ENCODE data around the gene DNAH2.

DNAH2 gene

DNA sequence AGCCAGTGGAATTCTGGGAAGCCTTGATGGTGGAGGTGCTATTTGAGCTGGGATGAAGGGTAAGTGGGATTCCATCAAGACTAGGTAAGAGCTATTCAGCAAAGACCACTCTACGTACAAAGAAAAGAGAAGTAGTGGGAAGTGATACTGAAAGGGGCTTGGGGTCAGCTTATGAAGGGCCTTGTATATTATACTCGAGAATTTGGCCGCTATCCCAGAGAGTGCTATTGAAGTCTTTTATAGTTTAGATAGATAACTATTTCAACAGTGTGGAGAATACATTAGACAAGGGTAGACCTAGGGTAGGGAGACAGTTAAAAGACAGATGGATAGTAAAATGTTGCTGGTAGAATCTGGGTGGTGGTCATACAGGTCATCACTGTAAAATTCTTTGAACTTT lies 10.3 kb downstream of the DNAH2 start:
- DNase-seq: no peak

DNA sequence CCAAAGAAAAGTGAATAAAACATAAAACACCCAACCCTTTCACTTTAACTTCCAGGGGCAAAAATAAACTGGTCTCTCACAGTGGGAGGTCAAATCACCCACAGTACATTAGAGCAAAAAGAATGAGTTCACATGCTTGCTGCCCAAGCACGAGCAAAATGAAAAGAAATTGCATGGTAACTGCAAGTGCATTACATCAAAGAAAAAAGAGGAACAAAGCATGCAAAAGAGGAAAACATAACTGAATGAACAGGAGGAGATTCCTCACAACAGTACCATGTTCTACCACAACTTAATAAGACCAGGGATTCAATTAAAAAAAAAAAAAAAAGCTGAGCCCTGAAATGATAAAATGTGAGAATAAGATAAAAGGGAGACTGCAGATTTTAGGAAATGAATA lies 12.3 kb downstream of the DNAH2 start:
- no peak for DNase-seq

DNA sequence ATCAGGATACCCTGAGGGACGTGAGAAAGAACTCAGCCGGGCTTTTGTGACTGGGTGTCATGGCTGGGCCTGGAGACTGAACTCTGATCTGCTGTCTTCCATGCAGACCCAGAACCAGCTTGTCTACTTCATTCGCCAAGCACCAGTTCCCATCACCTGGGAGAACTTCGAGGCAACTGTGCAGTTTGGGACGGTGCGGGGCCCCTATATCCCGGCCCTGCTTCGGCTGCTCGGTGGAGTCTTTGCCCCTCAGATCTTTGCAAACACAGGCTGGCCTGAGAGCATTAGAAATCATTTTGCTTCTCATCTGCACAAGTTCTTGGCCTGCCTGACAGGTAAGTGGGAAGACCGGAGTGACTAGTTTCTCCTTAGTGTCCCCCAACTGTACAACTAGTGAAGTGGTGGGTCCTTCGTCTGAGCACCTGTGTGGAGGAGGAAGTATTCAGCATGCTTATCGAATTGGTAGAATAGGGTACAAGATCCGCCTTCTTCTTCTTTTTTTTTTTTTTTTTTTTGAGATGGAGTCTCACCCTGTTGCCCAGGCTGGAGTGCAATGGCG lies 15.5 kb downstream of the DNAH2 start:
- DNase-seq: no peak

DNA sequence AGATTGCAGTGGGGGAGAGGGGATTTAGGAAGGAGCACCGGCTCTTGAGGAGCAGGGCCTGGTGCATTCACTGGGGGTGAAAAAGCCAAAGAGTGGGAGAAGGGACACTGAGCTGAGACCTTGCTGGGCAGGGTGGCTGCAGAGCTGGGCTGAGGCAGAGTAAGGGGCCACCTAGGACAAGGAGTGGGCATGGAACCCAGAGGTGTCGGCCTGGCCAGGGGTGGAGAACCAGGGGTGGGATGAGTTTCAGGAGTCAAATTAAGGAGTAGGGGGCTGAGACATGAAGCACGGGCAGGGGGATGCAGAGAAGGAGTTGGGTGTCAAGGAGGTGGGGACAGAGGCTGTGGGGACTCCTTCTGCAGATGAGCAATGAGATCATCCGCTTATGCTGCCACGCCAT lies 20.1 kb downstream of the DNAH2 start:
- no peak for DNase-seq

DNA sequence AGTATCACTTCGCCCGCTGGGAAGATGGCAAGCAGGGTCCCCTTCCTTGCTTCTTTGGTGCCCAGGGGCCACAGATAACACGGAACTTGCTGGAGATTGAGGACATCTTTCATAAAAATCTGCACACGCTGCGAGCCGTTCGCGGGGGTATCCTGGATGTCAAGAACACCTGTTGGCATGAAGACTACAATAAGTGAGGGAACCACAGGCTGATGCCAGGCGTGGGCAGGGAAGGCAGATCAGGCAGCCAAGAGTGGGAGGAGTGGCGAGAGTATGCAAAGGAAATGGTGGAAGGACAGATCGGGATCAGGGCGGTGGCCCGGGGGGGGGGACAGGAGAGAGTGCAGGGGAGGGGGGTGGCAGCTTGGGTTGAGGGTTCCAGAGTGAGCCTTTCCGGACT lies 22.2 kb downstream of the DNAH2 start:
- no peak for DNase-seq

DNA sequence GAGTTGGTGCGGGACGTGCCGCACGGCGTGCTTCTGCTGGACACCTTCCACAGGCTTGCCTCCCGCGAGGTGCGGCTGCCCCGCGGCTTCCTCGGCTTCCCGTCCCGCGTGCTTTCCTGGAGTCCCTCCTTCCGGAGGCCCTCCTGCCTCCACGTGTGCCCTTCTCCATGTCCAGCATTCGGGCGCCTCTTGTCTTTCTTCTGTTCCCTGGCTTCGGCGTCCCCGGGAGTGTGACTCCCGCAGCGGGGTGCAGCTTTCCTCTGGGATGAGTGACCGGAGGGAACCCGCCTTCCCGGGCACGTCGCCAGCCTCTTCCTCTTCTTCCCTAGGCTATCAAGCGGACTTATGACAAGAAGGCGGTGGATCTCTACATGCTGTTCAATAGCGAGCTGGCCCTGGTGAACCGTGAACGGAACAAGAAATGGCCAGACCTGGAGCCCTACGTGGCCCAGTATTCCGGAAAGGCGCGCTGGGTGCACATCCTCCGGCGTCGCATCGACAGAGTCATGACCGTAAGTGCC lies 23.0 kb downstream of the DNAH2 start:
- DNase-seq: no peak

DNA sequence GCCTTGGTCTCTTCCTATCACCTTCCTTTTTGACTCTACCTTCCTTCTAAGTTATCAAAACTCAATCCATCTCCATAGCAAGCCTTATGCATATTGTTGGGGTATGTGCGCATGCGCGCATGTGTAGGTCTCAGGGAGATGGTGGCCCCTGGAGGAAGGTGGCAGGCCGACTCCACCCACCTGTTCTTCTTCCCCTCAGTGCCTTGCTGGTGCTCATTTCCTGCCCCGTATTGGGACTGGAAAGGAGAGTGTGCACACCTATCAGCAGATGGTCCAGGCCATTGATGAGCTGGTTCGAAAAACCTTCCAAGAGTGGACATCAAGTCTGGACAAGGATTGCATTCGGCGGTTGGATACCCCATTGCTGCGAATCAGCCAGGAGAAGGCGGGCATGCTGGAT lies 25.2 kb downstream of the DNAH2 start:
- DNase-seq: no peak

DNA sequence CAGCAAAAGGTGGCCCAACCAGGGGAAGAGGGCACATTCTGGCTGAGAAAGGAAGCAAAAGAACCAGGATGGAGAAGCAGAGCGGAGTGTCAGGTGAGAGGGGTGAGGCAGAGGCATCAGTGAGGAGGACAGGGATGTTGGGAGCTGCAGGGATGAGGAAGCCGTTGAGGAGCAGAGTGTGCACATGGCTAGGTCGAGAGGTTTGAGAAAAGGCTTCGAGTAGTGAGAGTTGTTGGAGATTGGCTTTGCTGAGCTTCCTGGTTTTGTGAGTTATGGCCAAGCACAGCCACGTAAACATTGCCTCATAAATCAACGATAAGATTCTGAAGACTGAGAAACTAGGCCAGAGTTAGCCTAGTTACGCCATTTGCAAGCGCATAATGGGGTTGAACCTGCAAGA lies 26.9 kb downstream of the DNAH2 start:
- no peak for DNase-seq

DNA sequence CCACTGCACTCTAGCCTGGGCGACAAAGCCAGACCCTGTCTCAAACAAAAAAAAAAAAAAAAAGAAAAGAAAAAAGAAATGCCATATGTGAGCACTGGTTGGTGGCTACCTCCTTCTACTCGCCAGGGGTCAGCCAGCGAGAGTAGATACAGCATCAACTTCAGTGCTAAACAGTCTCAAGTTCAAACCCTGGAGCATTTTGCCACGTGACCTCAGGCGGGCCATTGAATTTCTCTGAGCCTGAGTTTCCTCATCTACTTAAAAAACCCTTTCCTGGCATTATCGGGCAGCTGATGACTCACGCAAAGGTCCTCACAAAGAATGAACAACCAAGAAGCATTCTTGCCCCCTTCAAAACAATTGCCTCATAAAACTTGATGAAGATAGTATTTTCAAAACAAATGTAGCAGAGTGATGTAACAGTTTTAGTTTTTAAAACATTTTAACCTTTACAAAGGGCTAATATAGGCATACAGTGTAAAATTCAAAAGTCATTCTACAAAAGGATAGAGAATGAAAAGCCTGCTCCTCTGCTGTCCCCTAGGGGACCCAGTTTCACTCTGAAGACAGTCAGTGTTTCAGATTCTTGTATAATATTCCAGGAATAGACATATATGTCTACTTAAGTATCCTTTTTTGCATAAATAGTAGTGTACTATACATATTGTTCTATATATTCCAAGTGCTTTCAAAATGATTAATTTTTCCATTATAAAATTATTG lies 28.4 kb downstream of the DNAH2 start:
- no peak for DNase-seq

DNA sequence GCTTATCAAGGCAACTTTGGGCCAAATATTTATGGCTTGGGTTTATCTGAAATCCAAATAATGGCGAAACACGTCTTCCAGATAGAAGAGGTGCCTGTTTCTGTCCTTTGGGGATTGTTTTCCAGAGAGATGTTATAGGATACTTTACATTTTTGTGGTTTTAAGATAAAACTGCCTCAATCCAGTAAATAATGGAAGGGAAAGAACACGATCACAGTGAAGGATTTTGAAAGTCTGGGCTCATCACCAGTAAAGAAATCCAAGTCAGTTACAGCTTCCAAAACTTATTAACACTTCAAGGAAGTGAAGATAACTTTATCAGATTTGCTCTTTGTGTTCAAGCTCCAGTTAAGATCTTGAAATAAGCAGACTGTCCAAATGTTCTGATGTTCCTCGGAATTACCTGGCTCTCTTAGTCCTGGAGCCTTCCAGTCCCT lies 30.1 kb downstream of the DNAH2 start:
- DNase-seq: no peak

DNA sequence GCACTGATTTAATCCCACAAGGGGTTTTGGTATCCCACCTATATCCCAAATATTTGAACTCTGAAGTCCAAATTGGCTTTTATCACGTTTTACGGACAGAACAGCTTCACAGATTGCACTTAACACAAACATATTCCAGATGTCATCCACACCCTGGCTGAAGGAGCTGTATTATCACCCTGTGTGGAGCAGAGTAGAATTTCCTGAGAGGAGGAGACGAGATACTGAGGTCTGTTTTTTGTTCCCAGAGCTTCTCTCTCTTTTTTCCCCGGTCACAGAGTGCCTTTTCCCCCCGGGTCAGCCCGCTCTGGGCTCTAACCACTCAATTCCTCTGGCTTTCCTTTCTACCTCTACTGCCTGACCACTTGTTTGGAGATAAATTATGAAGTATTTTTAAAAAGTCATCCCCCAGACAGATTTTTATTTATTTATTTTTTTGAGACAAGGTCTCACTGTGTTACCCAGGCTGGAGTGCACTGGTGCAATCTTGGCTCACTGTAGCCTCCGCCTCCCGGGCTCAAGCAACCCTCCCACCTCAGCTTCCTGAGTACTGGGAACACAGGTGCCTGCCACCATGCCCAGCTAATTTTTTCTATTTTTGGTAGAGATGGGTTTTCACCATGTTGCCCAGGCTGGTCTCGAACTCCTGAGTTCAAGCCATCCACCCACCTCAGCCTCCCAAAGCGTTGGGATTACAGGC lies 30.7 kb downstream of the DNAH2 start:
- DNase-seq: no peak

DNA sequence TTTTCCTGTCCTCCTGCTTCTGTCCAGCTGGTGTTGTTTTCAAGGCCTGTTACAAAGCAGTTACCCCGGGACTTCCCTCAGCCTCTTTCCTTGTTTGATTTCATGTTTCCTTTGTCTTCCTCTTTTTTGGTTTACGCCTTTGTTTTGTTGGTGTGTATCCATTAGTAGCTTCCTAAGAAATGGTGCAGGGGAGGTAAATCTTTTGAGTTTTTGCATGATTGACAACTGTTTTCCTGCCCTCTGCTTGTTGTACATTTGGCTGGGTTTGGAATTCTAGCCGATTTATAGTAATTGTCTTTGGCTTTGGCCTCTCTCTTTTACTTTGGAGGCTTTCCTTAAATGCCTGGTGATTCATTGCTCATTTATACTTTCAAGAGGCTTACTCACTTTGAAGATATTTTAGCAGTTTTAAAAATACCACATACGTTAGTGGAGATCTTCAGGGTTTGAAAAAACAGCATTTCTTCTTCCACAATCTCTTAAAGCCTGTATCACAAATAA lies 32.8 kb downstream of the DNAH2 start:
- no peak for DNase-seq

DNA sequence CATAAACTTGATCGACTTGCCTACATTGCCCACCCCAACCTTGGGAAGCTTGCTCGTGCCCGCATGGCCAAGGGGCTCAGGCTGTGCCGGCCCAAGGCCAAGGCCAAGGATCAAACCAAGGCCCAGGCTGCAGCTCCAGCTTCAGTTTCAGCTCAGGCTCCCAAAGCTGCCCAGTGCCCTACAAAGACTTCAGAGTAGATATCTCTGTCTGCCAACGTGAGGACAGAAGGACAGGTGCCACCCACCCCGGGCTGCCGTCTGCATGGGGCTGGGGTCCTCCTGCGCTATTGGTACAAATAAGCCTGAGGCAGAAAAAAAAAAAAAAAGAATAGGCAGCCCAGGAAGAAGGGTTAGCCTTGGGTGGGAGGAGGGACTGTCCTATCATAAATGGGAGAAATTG lies 37.1 kb downstream of the DNAH2 start:
- DNase-seq: no peak

DNA sequence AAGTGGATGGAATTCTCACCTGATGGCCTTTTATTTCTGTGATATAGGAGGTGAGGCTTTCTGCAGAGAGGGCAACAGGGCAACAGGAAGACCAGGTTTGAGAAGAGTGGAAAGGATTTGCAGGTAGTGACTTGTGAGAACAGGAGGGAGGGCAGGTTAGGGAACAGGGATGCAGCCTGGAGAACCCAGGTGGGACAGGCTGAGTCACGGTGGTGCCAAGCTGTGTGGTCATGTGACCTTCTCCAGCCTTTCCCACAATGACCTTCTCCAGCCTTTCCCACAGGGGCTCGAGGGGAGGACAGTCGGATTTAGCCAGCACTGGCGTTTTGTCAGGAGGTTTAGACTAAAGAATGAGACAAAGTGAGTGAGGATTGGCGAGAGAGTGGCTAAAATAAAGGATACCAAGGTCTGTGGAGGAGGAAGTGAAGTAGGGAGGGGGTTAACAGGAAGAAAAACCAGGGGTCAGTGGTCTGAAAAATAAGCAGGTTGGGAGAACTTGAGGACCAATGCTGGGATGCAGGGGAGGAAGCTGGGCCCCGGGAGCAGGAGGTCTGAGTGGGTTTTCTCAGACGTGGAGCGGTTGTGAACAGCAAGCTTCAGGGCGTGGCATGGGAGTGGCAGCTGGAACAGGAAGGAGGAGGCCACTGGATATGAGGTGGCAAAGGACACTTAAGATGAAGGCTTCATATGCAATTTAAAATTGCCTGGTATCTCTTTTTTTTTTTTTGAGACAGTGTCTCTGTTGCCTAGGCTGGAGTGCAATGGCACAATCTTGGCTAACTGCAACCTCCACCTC lies 37.7 kb downstream of the DNAH2 start:
- DNase-seq: no peak

DNA sequence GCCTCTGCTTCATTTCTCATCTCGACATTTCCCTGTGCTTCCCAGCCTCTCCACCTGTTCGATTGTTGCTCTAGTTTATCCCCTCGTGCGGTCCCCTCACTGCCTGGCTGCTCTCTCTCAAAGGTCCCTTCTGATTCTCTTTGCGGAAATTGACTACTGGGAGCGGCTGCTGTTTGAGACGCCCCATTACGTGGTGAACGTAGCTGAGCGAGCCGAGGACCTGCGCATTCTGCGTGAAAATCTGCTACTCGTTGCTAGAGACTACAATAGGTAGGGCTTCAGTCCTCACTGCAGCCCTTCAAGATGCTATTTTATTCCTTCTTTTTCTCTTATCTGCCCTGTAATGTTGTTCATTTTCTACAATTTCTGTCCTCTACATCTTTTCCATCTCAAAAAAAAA lies 39.4 kb downstream of the DNAH2 start:
- DNase-seq: no peak

DNA sequence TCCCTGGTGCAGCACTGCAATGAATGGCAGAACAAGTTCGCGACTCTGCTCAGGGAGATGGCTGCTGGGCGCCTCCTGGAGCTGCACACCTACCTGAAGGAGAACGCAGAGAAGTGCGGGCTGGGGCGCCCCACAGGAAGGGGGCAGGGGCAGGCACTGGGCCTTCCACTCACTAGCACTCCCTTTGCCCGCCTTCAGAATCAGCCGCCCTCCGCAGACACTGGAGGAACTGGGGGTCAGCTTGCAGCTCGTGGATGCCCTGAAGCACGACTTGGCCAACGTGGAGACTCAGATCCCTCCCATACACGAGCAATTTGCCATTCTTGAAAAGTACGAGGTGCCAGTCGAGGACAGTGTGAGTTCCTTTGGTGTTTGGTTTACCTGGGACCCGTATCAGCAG lies 46.4 kb downstream of the DNAH2 start:
- no peak for DNase-seq

DNA sequence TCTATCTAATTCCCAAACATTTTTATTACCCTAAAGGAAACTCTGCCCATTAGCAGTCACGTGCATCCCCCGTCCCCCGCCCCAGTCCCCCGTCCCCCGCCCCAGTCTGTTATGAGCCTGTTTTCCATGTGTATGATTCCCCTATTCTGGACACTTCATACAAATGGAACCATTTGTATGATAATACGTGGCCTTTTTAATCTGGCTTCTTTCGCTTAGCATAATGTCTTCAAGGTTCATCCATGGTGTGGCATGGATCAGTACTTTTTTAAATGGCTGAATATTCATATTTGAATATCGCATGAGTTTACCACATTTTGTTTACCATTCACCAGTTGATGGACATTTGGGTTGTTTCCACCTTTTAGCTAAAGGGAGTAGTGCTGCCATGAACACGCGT lies 49.5 kb downstream of the DNAH2 start:
- no peak for DNase-seq

DNA sequence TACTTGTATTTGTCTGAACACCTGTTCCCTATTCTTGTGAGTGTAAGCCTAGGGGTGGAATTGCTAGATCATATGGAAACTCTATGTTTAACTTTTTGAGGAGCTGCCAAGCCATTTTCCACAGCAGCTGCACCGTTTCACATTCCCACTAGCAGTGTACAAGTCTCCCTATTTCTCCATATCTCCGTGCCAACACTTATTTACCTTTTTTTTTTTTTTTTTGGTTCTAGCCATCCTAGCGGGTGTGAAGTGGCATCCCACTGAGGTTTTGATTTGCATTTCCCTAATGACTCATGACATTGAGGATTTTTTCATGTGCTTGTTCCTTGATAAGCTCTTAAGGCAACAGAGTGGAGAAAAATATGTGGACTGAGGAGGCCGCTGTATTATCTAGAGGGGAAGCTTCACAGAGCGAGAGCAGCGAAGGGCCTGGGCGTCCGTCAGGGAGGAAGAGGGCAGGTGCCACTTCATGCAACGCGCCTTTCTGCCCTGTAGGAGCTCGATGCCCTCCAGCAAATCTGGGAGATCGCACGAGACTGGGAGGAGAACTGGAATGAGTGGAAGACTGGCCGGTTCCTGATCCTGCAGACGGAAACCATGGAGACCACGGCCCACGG lies 50.0 kb downstream of the DNAH2 start:
- no peak for DNase-seq

DNA sequence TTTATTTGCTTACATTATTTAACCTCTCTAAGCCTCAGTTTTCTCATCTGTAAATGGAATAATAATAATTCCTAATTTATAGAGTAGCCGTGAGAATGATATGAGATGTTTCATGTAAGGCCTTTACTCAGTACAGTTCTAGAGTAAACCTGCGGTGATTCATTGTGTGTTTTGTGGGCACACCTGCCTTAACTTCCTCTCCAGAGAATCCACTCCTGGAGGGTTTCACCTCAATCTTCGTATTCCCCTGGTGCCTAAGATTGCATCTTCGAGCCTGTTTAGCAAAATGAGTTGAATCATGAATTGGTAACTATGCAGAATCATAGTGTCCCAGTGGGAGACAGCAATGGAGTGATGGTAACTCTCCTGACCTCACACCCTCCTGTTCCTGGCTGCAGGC lies 52.3 kb downstream of the DNAH2 start:
- DNase-seq: no peak

DNA sequence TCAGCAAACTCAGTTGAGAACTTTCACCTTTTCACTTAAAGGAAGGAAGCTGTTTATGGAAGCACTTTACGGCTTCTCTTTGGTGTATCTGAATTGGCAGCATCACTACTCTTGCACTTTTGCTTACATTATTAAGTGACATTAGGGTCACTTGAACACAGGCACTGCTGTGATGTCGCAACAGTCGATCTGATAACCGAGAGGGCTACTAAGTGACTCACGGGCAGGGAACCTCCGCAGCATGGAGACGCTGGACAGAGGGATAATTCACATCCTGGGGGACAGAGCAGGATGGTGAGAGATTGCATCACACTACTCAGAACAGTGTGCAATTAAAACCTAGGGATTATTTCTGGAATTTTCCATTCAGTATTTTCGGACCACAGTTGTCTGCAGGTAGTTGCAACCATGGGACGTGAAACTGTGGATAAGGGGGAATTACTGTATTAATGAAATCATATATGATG lies 56.5 kb downstream of the DNAH2 start:
- DNase-seq: no peak

DNA sequence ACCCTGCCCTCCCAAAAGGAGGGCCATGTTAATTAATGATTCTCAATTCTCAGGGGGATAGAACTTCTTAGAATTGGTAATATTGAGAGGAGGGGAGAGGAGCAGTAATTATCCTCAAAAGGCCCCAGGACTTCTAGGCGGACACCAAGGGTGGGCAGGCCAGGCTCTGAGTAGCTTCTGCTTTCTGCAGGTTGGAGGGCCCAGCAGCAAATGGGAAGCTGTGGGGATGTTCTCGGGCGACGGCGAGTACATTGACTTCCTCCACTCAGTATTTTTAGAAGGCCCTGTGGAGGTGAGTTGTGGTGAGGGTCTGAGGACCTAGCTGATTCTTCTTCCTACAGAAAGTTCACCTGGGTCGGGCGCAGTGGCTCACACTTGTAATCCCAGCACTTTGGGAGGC lies 57.5 kb downstream of the DNAH2 start:
- DNase-seq: no peak

DNA sequence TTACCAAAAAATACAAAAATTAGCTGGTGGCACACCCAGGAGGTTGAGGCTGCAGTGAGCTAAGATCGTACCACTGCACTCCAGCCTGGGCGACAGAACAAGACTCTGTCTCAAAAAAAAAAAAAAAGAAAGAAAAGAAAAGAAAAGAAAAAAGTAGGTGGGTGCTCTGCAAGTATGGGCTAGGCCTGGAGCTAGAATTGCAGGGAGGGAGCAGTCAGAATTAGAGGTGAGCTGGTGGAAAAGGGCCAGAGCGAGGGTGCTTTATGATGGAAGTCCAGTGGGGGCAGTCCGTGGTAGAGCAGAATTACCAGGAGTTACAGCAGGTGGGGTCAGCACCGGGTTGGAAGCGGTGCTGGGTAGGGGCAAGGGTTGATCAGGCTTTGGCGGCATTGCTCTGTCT lies 59.5 kb downstream of the DNAH2 start:
- DNase-seq: no peak

DNA sequence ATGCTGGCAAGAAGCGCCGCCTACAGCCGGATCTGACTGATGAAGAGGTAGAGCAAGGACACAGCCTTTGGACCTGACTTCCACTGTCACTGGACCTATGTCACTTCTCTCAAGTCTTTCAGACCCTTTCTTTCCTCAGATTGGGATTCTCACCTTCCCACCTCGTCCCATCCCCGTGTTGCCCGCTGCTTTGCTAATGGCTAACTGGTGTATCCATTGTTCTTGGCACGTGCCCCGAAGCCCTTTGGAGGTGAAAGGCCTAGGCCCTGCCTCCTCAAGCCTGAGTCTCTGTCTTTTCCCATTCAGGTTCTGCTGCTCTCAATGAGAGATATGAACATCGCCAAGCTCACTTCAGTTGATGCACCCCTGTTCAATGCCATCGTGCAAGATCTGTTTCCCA lies 63.2 kb downstream of the DNAH2 start:
- DNase-seq: no peak

All from NCI-H1930 (cell line).